Suprapubic skin (tissue), 4 donors: ENCODE data around the gene EIF4G2.

Experiments used
- POLR2A ChIP-seq, 2 donors: fragments of 450-650 bp; IDR thresholded peaks; one replicate each; pipeline ENCODE4 v1.6.1; 2017; ENCODE audit warnings: antibody characterized with exemption in 2 of 2, mild to moderate bottlenecking in 2 of 2, moderate library complexity in 2 of 2
- POLR2AphosphoS5 ChIP-seq, 3 donors: sonication (generic); formaldehyde crosslinking; IDR thresholded peaks; one replicate each; pipeline ENCODE4 v1.6.1; 2017; ENCODE audit warnings: antibody characterized with exemption in 3 of 3
- TF ChIP-seq, protein P1 (sequence below), 2 donors: fragments of 200-600 bp in 1 of 2; fragments of 450-650 bp in 1 of 2; sonication (generic) in 1 of 2; IDR thresholded peaks; one replicate each; pipeline ENCODE4 v1.5.1; 2016 to 2019; ENCODE audit warnings: antibody characterized with exemption in 2 of 2, mild to moderate bottlenecking in 1 of 2, moderate library complexity in 1 of 2

DNA sequence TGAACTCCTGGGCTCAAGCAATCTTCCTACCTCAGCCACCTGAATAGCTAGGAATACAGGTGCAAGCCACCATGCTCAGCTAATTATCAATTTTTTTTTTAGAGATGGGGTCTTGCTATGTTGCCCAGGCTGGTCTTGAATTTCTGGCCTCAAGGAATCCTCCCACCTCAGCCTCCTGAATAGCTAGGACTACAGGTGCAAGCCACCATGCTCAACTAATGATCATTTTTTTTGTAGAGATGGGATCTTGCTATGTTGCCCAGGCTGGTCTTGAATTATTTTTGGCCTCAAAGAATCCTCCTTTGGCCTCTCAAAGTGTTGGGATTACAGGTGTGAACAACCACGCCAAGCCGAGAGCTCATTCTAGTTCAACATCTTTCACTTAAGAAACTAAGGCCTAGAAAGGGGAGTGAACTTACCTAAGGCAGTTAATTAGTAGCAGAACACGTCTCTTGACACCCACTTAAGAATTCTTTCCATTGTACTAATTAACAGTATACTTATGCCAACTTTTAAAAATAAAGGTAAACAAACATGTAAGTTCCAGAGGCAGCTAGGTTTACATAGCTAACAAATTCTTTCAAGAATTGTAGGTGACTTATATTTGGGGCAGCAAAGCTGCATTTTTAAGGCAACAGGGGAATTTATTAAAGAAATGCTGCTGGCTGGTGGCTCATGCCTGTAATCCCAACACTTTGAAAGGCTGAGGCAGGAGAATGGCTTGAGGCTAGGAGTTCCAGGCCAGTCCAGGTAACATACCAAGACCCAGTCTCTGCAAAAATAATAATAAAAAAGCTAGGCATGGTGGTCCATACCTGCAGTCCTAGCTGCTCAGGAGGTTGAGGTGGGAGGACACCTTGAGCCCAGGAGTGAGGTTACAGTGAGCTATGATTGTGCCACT is 39.5 kb upstream of the EIF4G2 start:
- TF ChIP-seq, protein P1, sequence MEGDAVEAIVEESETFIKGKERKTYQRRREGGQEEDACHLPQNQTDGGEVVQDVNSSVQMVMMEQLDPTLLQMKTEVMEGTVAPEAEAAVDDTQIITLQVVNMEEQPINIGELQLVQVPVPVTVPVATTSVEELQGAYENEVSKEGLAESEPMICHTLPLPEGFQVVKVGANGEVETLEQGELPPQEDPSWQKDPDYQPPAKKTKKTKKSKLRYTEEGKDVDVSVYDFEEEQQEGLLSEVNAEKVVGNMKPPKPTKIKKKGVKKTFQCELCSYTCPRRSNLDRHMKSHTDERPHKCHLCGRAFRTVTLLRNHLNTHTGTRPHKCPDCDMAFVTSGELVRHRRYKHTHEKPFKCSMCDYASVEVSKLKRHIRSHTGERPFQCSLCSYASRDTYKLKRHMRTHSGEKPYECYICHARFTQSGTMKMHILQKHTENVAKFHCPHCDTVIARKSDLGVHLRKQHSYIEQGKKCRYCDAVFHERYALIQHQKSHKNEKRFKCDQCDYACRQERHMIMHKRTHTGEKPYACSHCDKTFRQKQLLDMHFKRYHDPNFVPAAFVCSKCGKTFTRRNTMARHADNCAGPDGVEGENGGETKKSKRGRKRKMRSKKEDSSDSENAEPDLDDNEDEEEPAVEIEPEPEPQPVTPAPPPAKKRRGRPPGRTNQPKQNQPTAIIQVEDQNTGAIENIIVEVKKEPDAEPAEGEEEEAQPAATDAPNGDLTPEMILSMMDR (IDR thresholded peaks at IDR 0.05), result no peak
- TF ChIP-seq POLR2A (IDR thresholded peaks at IDR 0.05), result no peak
- no peak for TF ChIP-seq POLR2AphosphoS5 (IDR thresholded peaks at IDR 0.05)
